Thyroid gland (tissue), 4 donors: Measurements from ENCODE around the gene ABHD14A. TPM values are rescaled to one million over a fixed set of nuclear protein-coding genes. Genes with fewer than 3 reads are reported as not detected.

ENCODE experiments used
- DNase-seq, 2 donors: peaks; one replicate each; pipeline ENCODE4 v3.0.0-alpha.2; 2019
- H3K27ac ChIP-seq, 3 donors: fragments of 200-600 bp; sonication (generic); 1 replicate in 2 of 3; 2 replicates in 1 of 3; pipeline ENCODE4 v1.5.1; 2016 to 2019; ENCODE audit warnings: mild to moderate bottlenecking in 1 of 3, moderate library complexity in 1 of 3
- H3K27me3 ChIP-seq: fragments of 200-600 bp; sonication (generic); one replicate; pipeline ENCODE4 v1.5.1; 2019
- H3K36me3 ChIP-seq, 2 donors: fragments of 200-600 bp; sonication (generic); one replicate each; pipeline ENCODE4 v1.5.1; 2016 to 2019
- H3K4me1 ChIP-seq, 2 donors: fragments of 200-600 bp; sonication (generic); one replicate each; pipeline ENCODE4 v1.5.1; 2017 to 2019
- H3K4me3 ChIP-seq, 3 donors: fragments of 200-600 bp; sonication (generic); replicated peaks in 1 of 3; 1 replicate in 2 of 3; 2 replicates in 1 of 3; pipeline ENCODE4 v1.5.1; 2016; ENCODE audit warnings: mild to moderate bottlenecking in 1 of 3
- H3K9me3 ChIP-seq: fragments of 200-600 bp; sonication (generic); one replicate; pipeline ENCODE4 v1.5.1; 2017
- POLR2A ChIP-seq, 2 donors: fragments of 450-650 bp; IDR thresholded peaks; one replicate each; pipeline ENCODE4 v1.6.1; 2017; ENCODE audit warnings: antibody characterized with exemption in 2 of 2, mild to moderate bottlenecking in 2 of 2, moderate library complexity in 1 of 2
- WGBS, 2 donors: methylation state at CpG; one replicate each; pipeline ENCODE4 v1.1.5; 2017; 5-methylcytosine and 5-hydroxymethylcytosine counted together
- intact Hi-C: fragments of 100-400 bp; cut with DNase I; formaldehyde crosslinking; loops from one replicate; pipeline ENCODE4 v1.15.1; 2023
- total RNA-seq, 4 donors: library from RNA; depleted of rRNA; stranded (reverse); fragments of >200 nt; gene quantifications; one replicate each; pipeline ENCODE4 v1.2.3, GENCODE V29; 2016
- TF ChIP-seq, protein P1 (sequence below), 6 experiments: fragments of 200-600 bp in 3 of 6; fragments of 450-650 bp in 3 of 6; sonication (generic) in 3 of 6; IDR thresholded peaks; one replicate each; pipeline ENCODE4 v1.5.1; 2016 to 2019; ENCODE audit warnings: antibody characterized with exemption in 6 of 6, mild to moderate bottlenecking in 2 of 6, inconsistent platforms in 1 of 6, moderate library complexity in 1 of 6

ABHD14A gene
- total RNA-seq, 4 donors from 2014 or later = 20.0 to 91.9 (median 49.3) TPM

DNA sequence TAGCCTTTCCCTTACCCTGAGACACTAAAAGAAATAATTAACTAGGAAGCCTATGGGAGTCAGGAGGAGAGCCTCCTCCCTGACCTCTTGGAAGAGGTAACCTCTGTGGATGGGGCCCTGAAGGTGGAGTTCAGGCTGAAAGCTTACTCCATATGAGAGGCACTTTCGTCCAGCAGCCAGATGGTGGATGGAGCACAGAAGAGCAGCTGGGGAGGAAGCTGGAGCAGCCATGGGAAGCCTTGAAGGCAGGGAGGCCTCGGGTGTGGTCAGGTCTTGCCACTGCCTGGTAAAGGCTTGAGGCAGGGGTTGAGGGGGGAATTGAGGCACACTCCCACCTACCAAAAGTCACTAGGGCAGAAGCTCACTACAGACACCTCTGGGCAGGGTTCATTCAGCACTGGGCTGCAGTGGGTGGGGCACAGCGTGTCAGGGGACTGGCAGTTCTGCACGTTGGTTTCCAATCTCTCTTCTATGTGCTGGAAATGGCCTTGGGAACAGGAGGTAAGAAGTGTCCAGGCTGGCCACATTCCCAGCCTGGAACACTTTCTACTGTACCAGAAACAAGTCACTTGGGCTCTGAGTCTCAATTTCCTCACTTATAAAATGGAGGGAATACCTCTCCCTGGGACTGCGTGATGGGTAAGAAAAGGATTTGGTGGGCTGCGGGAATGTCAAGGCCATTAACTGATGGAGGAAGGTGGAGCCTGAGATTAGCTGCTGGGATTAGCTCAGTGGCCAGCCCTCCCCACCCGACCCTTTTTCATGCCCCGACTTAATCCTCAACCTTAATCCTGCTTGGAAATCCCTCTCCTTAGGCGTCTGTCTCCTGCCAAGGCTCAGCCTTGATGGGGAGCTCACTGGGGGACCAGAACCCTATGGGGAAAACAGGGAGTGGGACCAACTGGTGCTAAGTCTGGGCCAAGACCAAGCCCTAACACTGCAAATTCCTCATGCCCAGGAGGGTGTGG lies 13.0 kb upstream of the ABHD14A start:
- Histone ChIP-seq H3K4me1 (peaks cover 9 to 10% of the 10 kb centered on the region in 2 donors), H3K4me3 (no peak overlapping the region), H3K27ac (no peak overlapping the region), H3K9me3 (no peaks in the 10 kb centered on the region), H3K27me3 (no peaks in the 10 kb centered on the region), H3K36me3 (no peaks in the 10 kb centered on the region)
- WGBS, 2 donors = 59 to 74% methylated on average over 9 of the region's 9 CpGs
- no peak for DNase-seq
- TF ChIP-seq, protein P1, sequence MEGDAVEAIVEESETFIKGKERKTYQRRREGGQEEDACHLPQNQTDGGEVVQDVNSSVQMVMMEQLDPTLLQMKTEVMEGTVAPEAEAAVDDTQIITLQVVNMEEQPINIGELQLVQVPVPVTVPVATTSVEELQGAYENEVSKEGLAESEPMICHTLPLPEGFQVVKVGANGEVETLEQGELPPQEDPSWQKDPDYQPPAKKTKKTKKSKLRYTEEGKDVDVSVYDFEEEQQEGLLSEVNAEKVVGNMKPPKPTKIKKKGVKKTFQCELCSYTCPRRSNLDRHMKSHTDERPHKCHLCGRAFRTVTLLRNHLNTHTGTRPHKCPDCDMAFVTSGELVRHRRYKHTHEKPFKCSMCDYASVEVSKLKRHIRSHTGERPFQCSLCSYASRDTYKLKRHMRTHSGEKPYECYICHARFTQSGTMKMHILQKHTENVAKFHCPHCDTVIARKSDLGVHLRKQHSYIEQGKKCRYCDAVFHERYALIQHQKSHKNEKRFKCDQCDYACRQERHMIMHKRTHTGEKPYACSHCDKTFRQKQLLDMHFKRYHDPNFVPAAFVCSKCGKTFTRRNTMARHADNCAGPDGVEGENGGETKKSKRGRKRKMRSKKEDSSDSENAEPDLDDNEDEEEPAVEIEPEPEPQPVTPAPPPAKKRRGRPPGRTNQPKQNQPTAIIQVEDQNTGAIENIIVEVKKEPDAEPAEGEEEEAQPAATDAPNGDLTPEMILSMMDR (IDR thresholded peaks at IDR 0.05) = no peak
- no peak for TF ChIP-seq POLR2A (IDR thresholded peaks at IDR 0.05)
- intact Hi-C loops = no loop called here

DNA sequence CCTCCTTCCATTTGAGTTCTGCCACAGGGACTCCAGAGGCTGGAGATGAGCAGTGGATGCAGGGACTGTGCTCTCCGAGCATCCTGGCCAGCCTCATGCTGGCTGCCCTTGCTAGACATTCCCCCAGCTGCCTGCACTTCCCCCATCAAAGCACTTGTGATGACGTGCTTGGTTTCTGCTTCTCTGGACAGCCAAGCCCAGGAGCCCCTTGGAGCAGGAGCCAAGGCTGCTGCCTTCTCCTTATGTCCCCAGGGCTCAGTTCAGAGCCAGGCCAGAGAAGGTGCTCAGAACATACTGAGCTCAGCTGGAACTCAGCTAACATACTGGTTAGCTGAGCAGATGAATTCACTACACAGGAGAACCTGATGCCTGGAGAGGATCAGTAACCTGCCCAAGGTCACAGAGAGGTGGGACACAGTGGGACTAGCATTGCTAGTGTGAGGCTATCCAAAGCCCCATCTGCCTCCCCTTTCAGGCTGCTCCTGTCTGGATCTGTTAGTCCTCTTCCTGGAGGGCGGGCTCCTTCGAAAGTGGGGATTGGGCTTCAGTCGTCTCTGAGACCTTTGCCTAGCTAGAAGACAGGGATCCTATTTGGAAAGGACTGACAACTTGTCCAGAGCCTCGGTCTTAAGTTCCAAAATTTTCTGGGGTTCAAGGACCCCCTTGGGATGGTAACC lies 11.9 kb upstream of the ABHD14A start:
- Histone ChIP-seq H3K36me3 (no peaks in the 10 kb centered on the region), H3K4me3 (no peak overlapping the region), H3K4me1 (peaks cover 10 to 11% of the 10 kb centered on the region in 2 donors), H3K27ac (no peak overlapping the region), H3K27me3 (no peaks in the 10 kb centered on the region), H3K9me3 (no peaks in the 10 kb centered on the region)
- TF ChIP-seq, protein P1 (IDR thresholded peaks at IDR 0.05) = no peak
- no peak for TF ChIP-seq POLR2A (IDR thresholded peaks at IDR 0.05)
- intact Hi-C loops = no loop called here
- no peak for DNase-seq
- 69 to 71% methylated on average over 5 to 6 of the region's 6 CpGs for WGBS, 2 donors

DNA sequence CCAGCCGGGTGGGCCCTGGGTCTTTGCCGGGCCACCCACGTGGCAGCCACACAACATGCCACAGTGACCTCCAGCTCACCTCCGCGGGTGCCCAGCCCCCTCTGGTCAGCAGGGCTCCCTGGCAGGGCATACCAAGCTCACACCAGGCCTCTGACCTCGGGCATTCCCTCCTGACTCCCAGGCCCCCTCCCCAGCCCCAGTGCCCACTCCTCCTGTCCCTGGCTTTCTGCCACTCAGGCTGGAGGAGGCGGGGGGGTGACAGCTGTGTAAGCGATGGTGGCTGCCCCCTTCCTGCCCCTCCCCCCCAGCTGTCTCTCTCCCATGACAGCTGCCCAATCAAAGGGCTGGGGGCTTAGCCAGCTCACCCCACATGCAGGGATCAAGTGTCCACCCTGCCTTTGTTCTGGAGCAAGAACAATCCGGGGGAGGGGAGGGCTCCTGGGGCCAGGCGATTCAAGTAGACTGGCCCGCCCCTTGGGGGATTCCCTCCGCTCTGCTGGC lies 10.9 kb upstream of the ABHD14A start:
- TF ChIP-seq POLR2A (IDR thresholded peaks at IDR 0.05) = no peak
- TF ChIP-seq, protein P1 (IDR thresholded peaks at IDR 0.05) = no peak
- 64 to 67% methylated on average over 6 to 11 of the region's 12 CpGs for WGBS, 2 donors
- Histone ChIP-seq H3K4me3 (no peak overlapping the region), H3K9me3 (no peaks in the 10 kb centered on the region), H3K36me3 (no peaks in the 10 kb centered on the region), H3K27ac (no peak overlapping the region), H3K4me1 (peaks cover 10 to 11% of the 10 kb centered on the region in 2 donors), H3K27me3 (no peaks in the 10 kb centered on the region)
- intact Hi-C loops = no loop called here
- no peak for DNase-seq

DNA sequence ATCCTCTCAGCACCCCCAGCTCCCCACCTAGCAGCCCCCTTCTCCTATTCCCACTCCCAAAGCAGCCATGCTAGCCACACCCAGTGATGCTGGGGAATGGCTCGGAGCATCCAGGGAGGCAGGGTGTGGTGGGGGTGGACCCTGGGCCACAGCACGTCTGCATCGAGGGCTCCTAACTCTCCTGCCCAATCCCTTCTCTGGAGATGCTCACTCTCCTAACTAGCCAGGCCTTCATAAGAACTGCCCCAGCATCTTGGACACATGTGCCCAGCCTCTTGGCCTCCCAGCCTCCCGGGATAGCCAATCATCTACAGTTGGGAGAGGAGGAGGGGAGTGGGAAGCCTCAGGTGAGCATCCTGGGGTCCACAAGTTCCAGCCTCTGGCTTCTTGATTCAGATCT lies 10.3 kb upstream of the ABHD14A start:
- intact Hi-C loops = no loop called here
- no peak for DNase-seq
- H3K27ac ChIP-seq = no peak overlapping the region
- peaks cover 10 to 11% of the 10 kb centered on the region in 2 donors for H3K4me1 ChIP-seq
- H3K36me3 ChIP-seq = no peaks in the 10 kb centered on the region
- H3K4me3 ChIP-seq = no peak overlapping the region
- H3K9me3 ChIP-seq = no peaks in the 10 kb centered on the region
- TF ChIP-seq, protein P1 (IDR thresholded peaks at IDR 0.05) = no peak
- no peak for TF ChIP-seq POLR2A (IDR thresholded peaks at IDR 0.05)
- no peaks in the 10 kb centered on the region for H3K27me3 ChIP-seq
- 74 to 75% methylated on average over 4 of the region's 4 CpGs for WGBS, 2 donors
